HepG2 (cell line): ENCODE results near the gene LMNA. TPM values are rescaled to one million over a fixed set of nuclear protein-coding genes. Genes with fewer than 3 reads are reported as not detected.

Experiments
- AFF4 ChIP-seq: sonication (generic); formaldehyde crosslinking; IDR thresholded peaks from 2 replicates; pipeline ENCODE4 v1.4.0; 2020; ENCODE audit warnings: missing genetic modification reagents
- BRCA1 ChIP-seq: sonication (generic); formaldehyde crosslinking; IDR thresholded peaks from 2 replicates; pipeline ENCODE4 v1.4.0; 2020; ENCODE audit warnings: missing genetic modification reagents
- E2F2 ChIP-seq: sonication (generic); formaldehyde crosslinking; IDR thresholded peaks from 2 replicates; pipeline ENCODE4 v1.4.0; 2020; ENCODE audit warnings: missing genetic modification reagents, borderline replicate concordance
- HDAC6 ChIP-seq: fragments of 200-600 bp; sonication (generic); IDR thresholded peaks from 2 replicates; pipeline ENCODE4 v1.7.0; 2017; ENCODE audit warnings: mild to moderate bottlenecking, antibody characterized with exemption, low read length, low read depth
- SKI ChIP-seq: fragments of 450-650 bp; IDR thresholded peaks from one replicate; pipeline ENCODE4 v1.6.1; 2018; ENCODE audit warnings: mild to moderate bottlenecking; ENCODE audit not compliant: partially characterized antibody
- TERF1 ChIP-seq: sonication (generic); formaldehyde crosslinking; IDR thresholded peaks from 2 replicates; pipeline ENCODE4 v1.8.0; 2022; ENCODE audit warnings: mild to moderate bottlenecking, missing genetic modification reagents, moderate library complexity
- WIZ ChIP-seq: sonication (generic); formaldehyde crosslinking; IDR thresholded peaks from 2 replicates; pipeline ENCODE4 v1.5.1; 2020; ENCODE audit warnings: mild to moderate bottlenecking, missing genetic modification reagents
- ZFP41 ChIP-seq: sonication (generic); formaldehyde crosslinking; IDR thresholded peaks from 2 replicates; pipeline ENCODE4 v1.4.0; 2020; ENCODE audit warnings: mild to moderate bottlenecking, missing genetic modification reagents, borderline replicate concordance
- ZNF24 ChIP-seq: fragments of 450-650 bp; IDR thresholded peaks from 2 replicates; pipeline ENCODE4 v1.6.1; 2017; ENCODE audit warnings: antibody characterized with exemption, mild to moderate bottlenecking
- ZNF281 ChIP-seq: sonication (generic); formaldehyde crosslinking; IDR thresholded peaks from 2 replicates; pipeline ENCODE4 v1.4.0; 2020; ENCODE audit warnings: missing genetic modification reagents, borderline replicate concordance
- ZNF644 ChIP-seq: IDR thresholded peaks from 2 replicates; pipeline ENCODE4 v1.6.1; 2016; ENCODE audit warnings: low read depth
- ZNF687 ChIP-seq: sonication (generic); formaldehyde crosslinking; IDR thresholded peaks from 2 replicates; pipeline ENCODE4 v1.5.1; 2020; ENCODE audit warnings: mild to moderate bottlenecking, missing genetic modification reagents, moderate library complexity
- ZNF782 ChIP-seq: sonication (generic); formaldehyde crosslinking; IDR thresholded peaks from 2 replicates; pipeline ENCODE4 v1.4.0; 2020; ENCODE audit warnings: missing genetic modification reagents, mild to moderate bottlenecking, borderline replicate concordance
- ZNF850 ChIP-seq: sonication (generic); formaldehyde crosslinking; conservative IDR thresholded peaks from 2 replicates; pipeline ENCODE4 v1.9.0; 2021; ENCODE audit warnings: mild to moderate bottlenecking, missing genetic modification reagents
- polyA plus RNA-seq, 8 experiments: library from polyadenylated mRNA; depleted of rRNA in 3 of 8; stranded (reverse) in 7 of 8; unstranded in 1 of 8; fragments of >200 nt; fragmentation: Illumina TruSeq in 4 of 8; extraction: Trizol in 4 of 8; gene quantifications; 2 replicates each; pipeline versions ENCODE4 v1.2.1 to v1.2.3, GENCODE V29; 2011 to 2016; ENCODE audit warnings: low read depth in 4 of 8, missing spikeins in 1 of 8, mixed read lengths in 1 of 8; ENCODE audit not compliant: insufficient read depth in 1 of 8
- total RNA-seq, 5 experiments: library from RNA; depleted of rRNA; stranded (reverse); fragments of >200 nt; fragmentation: Illumina TruSeq; extraction: Trizol; gene quantifications; 2 replicates each; pipeline ENCODE4 v1.2.3, GENCODE V29; 2016; ENCODE audit warnings: low read depth in 1 of 5

The LMNA gene
- total and polyA plus RNA-seq, 2 of the 13 experiments (the other 11 are each of a cell fraction or from before 2014, with no cell fraction given), result 107 to 225 TPM

GRCh38 chr1:156104065-156104810 is 10.3 kb upstream of the LMNA start (continued):
- TF ChIP-seq BRCA1 (CRISPR knock-in tag) (no peak), HDAC6 (no peak), TERF1 (CRISPR knock-in tag) (no peak), ZNF281 (CRISPR knock-in tag) (no peak), ZNF24 (no peak), AFF4 (CRISPR knock-in tag) (no peak), ZNF850 (CRISPR knock-in tag) (no peak), ZNF687 (CRISPR knock-in tag) (no peak; the same call in 1 of the 2 replicates), ZFP41 (CRISPR knock-in tag) (no peak), ZNF644 (CRISPR knock-in tag) (no peak), WIZ (CRISPR knock-in tag) (no peak), SKI (no peak), E2F2 (CRISPR knock-in tag) (no peak), ZNF782 (no peak)
